ENCODE measurements around the gene TCERG1L. TPM values are rescaled to one million over a fixed set of nuclear protein-coding genes. Genes with fewer than 3 reads are reported as not detected.

Gene TCERG1L
- total RNA-seq, 2 experiments from 2014 or later, result 0.06 TPM; not detected in 1

GRCh38 chr10:131053192-131053591 is 258.3 kb downstream of the TCERG1L start:
- no peaks in the 10 kb centered on the region for H3K4me1 Mint-ChIP-seq (ENCODE audit: low read depth)
- POLR2A ChIA-PET, result no interaction called here

GRCh38 chr10:131050162-131050766 is 261.3 kb downstream of the TCERG1L start:
- H3K4me3 ChIP-seq (ENCODE audit: low read length), result no peak overlapping the region
- ChIA-PET POLR2A (no interaction called here), CTCF (no interaction called here)
- H3K27me3 Mint-ChIP-seq, result no peaks in the 10 kb centered on the region
- ATAC-seq (ENCODE audit: poor library complexity) (no peak), DNase-seq (no peak)
- H3K9me3 ChIP-seq (ENCODE audit: control insufficient read depth in 1 of 2, insufficient read depth in 1 of 2, low read length in 2 of 2), result peaks cover 0 to 13% of the 10 kb centered on the region in 2 experiments
- TF ChIP-seq CTCF (IDR thresholded peaks at IDR 0.05), result no peak
- no peaks in the 10 kb centered on the region for H3K4me1 ChIP-seq (ENCODE audit: insufficient read depth, low read length)
- H3K36me3 Mint-ChIP-seq (ENCODE audit: low read depth), result no peaks in the 10 kb centered on the region
- H3K27me3 ChIP-seq (ENCODE audit: control insufficient read depth in 1 of 2, insufficient read depth in 2 of 2, low read length in 2 of 2), result no peaks in the 10 kb centered on the region
- no peak overlapping the region for H3K4me3 Mint-ChIP-seq
- peaks cover 4% of the 10 kb centered on the region for H3K9me3 Mint-ChIP-seq
- H3K36me3 ChIP-seq (ENCODE audit: insufficient read depth, low read length), result no peaks in the 10 kb centered on the region
- intact Hi-C loops (cut with DNase I, micrococcal nuclease), result no loop called here
- no peak overlapping the region for H3K27ac ChIP-seq (ENCODE audit: low read depth in 1 of 2, low read length in 2 of 2)
- H3K4me1 Mint-ChIP-seq (ENCODE audit: low read depth), result no peaks in the 10 kb centered on the region
- no peak overlapping the region for H3K27ac Mint-ChIP-seq

More at GRCh38 chr10:131053192-131053591, 258.3 kb downstream of the TCERG1L start:
- H3K36me3 ChIP-seq (ENCODE audit: insufficient read depth, low read length), result no peaks in the 10 kb centered on the region
- H3K27ac Mint-ChIP-seq, result no peak overlapping the region
- ATAC-seq (ENCODE audit: poor library complexity) (no peak), DNase-seq (no peak)
- H3K4me3 ChIP-seq (ENCODE audit: low read length), result no peak overlapping the region
- no peaks in the 10 kb centered on the region for H3K4me1 ChIP-seq (ENCODE audit: insufficient read depth, low read length)
- H3K27me3 Mint-ChIP-seq, result no peaks in the 10 kb centered on the region
- H3K27me3 ChIP-seq (ENCODE audit: control insufficient read depth in 1 of 2, insufficient read depth in 2 of 2, low read length in 2 of 2), result no peaks in the 10 kb centered on the region
- H3K4me3 Mint-ChIP-seq, result no peak overlapping the region
- intact Hi-C loops (cut with DNase I, micrococcal nuclease), result no loop called here
- peaks cover 7% of the 10 kb centered on the region for H3K9me3 Mint-ChIP-seq
- H3K9me3 ChIP-seq (ENCODE audit: control insufficient read depth in 1 of 2, insufficient read depth in 1 of 2, low read length in 2 of 2), result peaks cover 0 to 17% of the 10 kb centered on the region in 2 experiments
- H3K27ac ChIP-seq (ENCODE audit: low read depth in 1 of 2, low read length in 2 of 2), result no peak overlapping the region
- CTCF ChIA-PET, result no interaction called here
- no peaks in the 10 kb centered on the region for H3K36me3 Mint-ChIP-seq (ENCODE audit: low read depth)
- no peak for TF ChIP-seq CTCF (IDR thresholded peaks at IDR 0.05)

- Mint-ChIP-seq H3K4me1 (ENCODE audit: low read depth) (no peaks in the 10 kb centered on the region), H3K27ac (no peak overlapping the region), H3K4me3 (no peak overlapping the region), H3K9me3 (peaks cover 4% of the 10 kb centered on the region), H3K36me3 (ENCODE audit: low read depth) (no peaks in the 10 kb centered on the region), H3K27me3 (no peaks in the 10 kb centered on the region)
- ATAC-seq (ENCODE audit: poor library complexity), result no peak
- Histone ChIP-seq H3K36me3 (ENCODE audit: insufficient read depth, low read length) (no peaks in the 10 kb centered on the region), H3K27me3 (ENCODE audit: control insufficient read depth in 1 of 2, insufficient read depth in 2 of 2, low read length in 2 of 2) (no peaks in the 10 kb centered on the region), H3K27ac (ENCODE audit: low read depth in 1 of 2, low read length in 2 of 2) (no peak overlapping the region), H3K4me3 (ENCODE audit: low read length) (no peak overlapping the region), H3K9me3 (ENCODE audit: control insufficient read depth in 1 of 2, insufficient read depth in 1 of 2, low read length in 2 of 2) (peaks cover 0 to 17% of the 10 kb centered on the region in 2 experiments), H3K4me1 (ENCODE audit: insufficient read depth, low read length) (no peaks in the 10 kb centered on the region)
- DNase-seq, result no peak
- no peak for TF ChIP-seq CTCF (IDR thresholded peaks at IDR 0.05)
- intact Hi-C loops (cut with DNase I, micrococcal nuclease), result no loop called here
- POLR2A ChIA-PET, result no interaction called here
- CTCF ChIA-PET, result no interaction called here
These were observed 262.5 kb downstream of the TCERG1L start for GRCh38 chr10:131049016-131049415.

Measured in CD4-positive, alpha-beta T cell (primary cell).